GM18907 (cell line): Measurements from ENCODE around the gene FBLN2.

ENCODE experiments used
- ATAC-seq: cut with Tn5 transposase; IDR thresholded peaks from one replicate; pipeline ENCODE4 v1.9.1; 2021; ENCODE audit warnings: mild to moderate bottlenecking, moderate library complexity; ENCODE audit not compliant: unreplicated experiment

The FBLN2 gene

GRCh38 chr3:13655061-13655913 is 106.4 kb downstream of the FBLN2 start:
- ATAC-seq: no peak

- ATAC-seq: no peak
These were observed 107.8 kb downstream of the FBLN2 start for GRCh38 chr3:13656584-13657301.

- peak; percentile 65 for ATAC-seq
These were observed 108.9 kb downstream of the FBLN2 start for GRCh38 chr3:13657660-13658435.

GRCh38 chr3:13658681-13659080 is 109.8 kb downstream of the FBLN2 start:
- no peak for ATAC-seq

- ATAC-seq: no peak
These were observed 110.5 kb downstream of the FBLN2 start for GRCh38 chr3:13659221-13659969.

GRCh38 chr3:13660042-13660874 is 111.3 kb downstream of the FBLN2 start:
- ATAC-seq: no peak

- ATAC-seq: no peak
These were observed 112.2 kb downstream of the FBLN2 start for GRCh38 chr3:13661121-13661520.

GRCh38 chr3:13662238-13662847 is 113.4 kb downstream of the FBLN2 start:
- no peak for ATAC-seq

- ATAC-seq: no peak
These were observed 115.0 kb downstream of the FBLN2 start for GRCh38 chr3:13663781-13664535.

GRCh38 chr3:13665582-13666226 is 116.8 kb downstream of the FBLN2 start:
- no peak for ATAC-seq

- no peak for ATAC-seq
These were observed 117.3 kb downstream of the FBLN2 start for GRCh38 chr3:13666227-13666619.

GRCh38 chr3:13666781-13667709 is 118.1 kb downstream of the FBLN2 start:
- no peak for ATAC-seq

- no peak for ATAC-seq
These were observed 119.2 kb downstream of the FBLN2 start for GRCh38 chr3:13668136-13668535.

GRCh38 chr3:13669457-13669856 is 120.5 kb downstream of the FBLN2 start:
- no peak for ATAC-seq

- ATAC-seq: no peak
These were observed 121.4 kb downstream of the FBLN2 start for GRCh38 chr3:13670292-13670691.

GRCh38 chr3:13671482-13672233 is 122.7 kb downstream of the FBLN2 start:
- ATAC-seq: no peak
